ENCODE measurements around the gene PFN3. TPM values are rescaled to one million over a fixed set of nuclear protein-coding genes. Genes with fewer than 3 reads are reported as not detected.

The PFN3 gene
- total RNA-seq, 1 donor from 2014 or later, result not detected

GRCh38 chr5:177354711-177355110 lies 45.8 kb downstream of the PFN3 start:
- no peaks in the 10 kb centered on the region for H3K9me3 Mint-ChIP-seq (ENCODE audit: low read depth)
- peaks cover 12% of the 10 kb centered on the region for H3K4me1 Mint-ChIP-seq (ENCODE audit: low read depth)
- H3K27me3 Mint-ChIP-seq, result peaks cover 28% of the 10 kb centered on the region
- H3K4me3 Mint-ChIP-seq (ENCODE audit: low read depth), result no peak overlapping the region
- no peak for DNase-seq (ENCODE audit: low spot score, unreplicated experiment)
- no peak overlapping the region for H3K27ac Mint-ChIP-seq
- H3K36me3 Mint-ChIP-seq (ENCODE audit: insufficient read depth), result no peaks in the 10 kb centered on the region
- no peak for TF ChIP-seq CTCF (IDR thresholded peaks at IDR 0.05; ENCODE audit: unreplicated experiment)

GRCh38 chr5:177354256-177354655 lies 46.2 kb downstream of the PFN3 start:
- Mint-ChIP-seq H3K27me3 (peaks cover 25% of the 10 kb centered on the region), H3K36me3 (ENCODE audit: insufficient read depth) (no peaks in the 10 kb centered on the region), H3K9me3 (ENCODE audit: low read depth) (no peaks in the 10 kb centered on the region), H3K27ac (no peak overlapping the region), H3K4me3 (ENCODE audit: low read depth) (no peak overlapping the region), H3K4me1 (ENCODE audit: low read depth) (peaks cover 15% of the 10 kb centered on the region)
- no peak for TF ChIP-seq CTCF (IDR thresholded peaks at IDR 0.05; ENCODE audit: unreplicated experiment)
- DNase-seq (ENCODE audit: low spot score, unreplicated experiment), result no peak

GRCh38 chr5:177353093-177353492 lies 47.4 kb downstream of the PFN3 start:
- no peak for TF ChIP-seq CTCF (IDR thresholded peaks at IDR 0.05; ENCODE audit: unreplicated experiment)
- H3K4me1 Mint-ChIP-seq (ENCODE audit: low read depth), result peaks cover 17% of the 10 kb centered on the region

GRCh38 chr5:177351392-177352329 lies 48.8 kb downstream of the PFN3 start, which contains the start of gene LMAN2:
LMAN2 (minus strand) TSS chr5:177351668; CDS start chr5:177351647, 21 bp downstream.
- peaks cover 20% of the 10 kb centered on the region for H3K4me1 Mint-ChIP-seq (ENCODE audit: low read depth)
- H3K36me3 Mint-ChIP-seq (ENCODE audit: insufficient read depth), result peaks cover 1% of the 10 kb centered on the region
- peak within 1 kb of the TSS; percentile 97 for H3K4me3 Mint-ChIP-seq (ENCODE audit: low read depth)
- peaks cover 12% of the 10 kb centered on the region for H3K27me3 Mint-ChIP-seq
- DNase-seq (ENCODE audit: low spot score, unreplicated experiment), result peak; percentile 64
- H3K9me3 Mint-ChIP-seq (ENCODE audit: low read depth), result no peaks in the 10 kb centered on the region
- H3K27ac Mint-ChIP-seq, result peak within 1 kb of the TSS; percentile 99
- TF ChIP-seq CTCF (IDR thresholded peaks at IDR 0.05; ENCODE audit: unreplicated experiment), result no peak

More at GRCh38 chr5:177353093-177353492, 47.4 kb downstream of the PFN3 start:
- peak overlapping the region; percentile 40 for H3K4me3 Mint-ChIP-seq (ENCODE audit: low read depth)
- no peaks in the 10 kb centered on the region for H3K36me3 Mint-ChIP-seq (ENCODE audit: insufficient read depth)
- DNase-seq (ENCODE audit: low spot score, unreplicated experiment), result no peak
- peaks cover 20% of the 10 kb centered on the region for H3K27me3 Mint-ChIP-seq
- H3K9me3 Mint-ChIP-seq (ENCODE audit: low read depth), result no peaks in the 10 kb centered on the region
- H3K27ac Mint-ChIP-seq, result no peak overlapping the region

GRCh38 chr5:177350776-177351391 lies 49.6 kb downstream of the PFN3 start:
- Mint-ChIP-seq H3K4me3 (ENCODE audit: low read depth) (peak overlapping the region; percentile 97), H3K36me3 (ENCODE audit: insufficient read depth) (peaks cover 2% of the 10 kb centered on the region), H3K9me3 (ENCODE audit: low read depth) (no peaks in the 10 kb centered on the region), H3K4me1 (ENCODE audit: low read depth) (peaks cover 20% of the 10 kb centered on the region), H3K27me3 (peaks cover 11% of the 10 kb centered on the region), H3K27ac (peak overlapping the region; percentile 99)
- no peak for TF ChIP-seq CTCF (IDR thresholded peaks at IDR 0.05; ENCODE audit: unreplicated experiment)
- no peak for DNase-seq (ENCODE audit: low spot score, unreplicated experiment)

Data from progenitor cell of endocrine pancreas (in vitro differentiated cells).